ENCODE data around the gene LINGO3.

DNA sequence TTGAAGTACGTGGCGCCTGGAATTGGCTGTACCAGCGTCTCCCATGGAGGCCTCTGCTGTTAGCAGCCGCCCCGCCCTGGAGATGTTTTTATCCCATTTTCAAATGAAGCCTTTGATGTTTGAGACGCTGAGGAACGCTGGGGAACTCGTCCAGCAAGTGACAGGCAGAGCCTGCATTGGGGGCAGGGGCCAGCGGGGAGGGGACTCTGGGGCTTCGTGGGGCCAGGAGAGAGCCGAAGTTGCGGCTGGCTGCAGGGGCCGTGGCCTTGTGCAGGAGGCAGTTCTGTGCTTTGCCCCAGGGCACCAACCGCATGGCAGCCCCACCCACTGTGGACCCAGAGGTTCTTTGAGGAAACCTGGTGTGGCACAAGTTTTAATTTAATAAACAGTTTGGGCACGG is 34.0 kb upstream of the LINGO3 start:
- TF ChIP-seq, protein P1, sequence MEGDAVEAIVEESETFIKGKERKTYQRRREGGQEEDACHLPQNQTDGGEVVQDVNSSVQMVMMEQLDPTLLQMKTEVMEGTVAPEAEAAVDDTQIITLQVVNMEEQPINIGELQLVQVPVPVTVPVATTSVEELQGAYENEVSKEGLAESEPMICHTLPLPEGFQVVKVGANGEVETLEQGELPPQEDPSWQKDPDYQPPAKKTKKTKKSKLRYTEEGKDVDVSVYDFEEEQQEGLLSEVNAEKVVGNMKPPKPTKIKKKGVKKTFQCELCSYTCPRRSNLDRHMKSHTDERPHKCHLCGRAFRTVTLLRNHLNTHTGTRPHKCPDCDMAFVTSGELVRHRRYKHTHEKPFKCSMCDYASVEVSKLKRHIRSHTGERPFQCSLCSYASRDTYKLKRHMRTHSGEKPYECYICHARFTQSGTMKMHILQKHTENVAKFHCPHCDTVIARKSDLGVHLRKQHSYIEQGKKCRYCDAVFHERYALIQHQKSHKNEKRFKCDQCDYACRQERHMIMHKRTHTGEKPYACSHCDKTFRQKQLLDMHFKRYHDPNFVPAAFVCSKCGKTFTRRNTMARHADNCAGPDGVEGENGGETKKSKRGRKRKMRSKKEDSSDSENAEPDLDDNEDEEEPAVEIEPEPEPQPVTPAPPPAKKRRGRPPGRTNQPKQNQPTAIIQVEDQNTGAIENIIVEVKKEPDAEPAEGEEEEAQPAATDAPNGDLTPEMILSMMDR (optimal IDR thresholded peaks at IDR 0.05 in 1 of 3, IDR thresholded peaks at IDR 0.05 in 1 of 3, conservative IDR thresholded peaks at IDR 0.05 in 1 of 3; ENCODE audit: extremely low read depth in 1 of 3, insufficient read depth in 2 of 3, low read length in 3 of 3): no peak
- TF ChIP-seq EZH2 (IDR thresholded peaks at IDR 0.05; ENCODE audit: low read length): no peak

Measured in keratinocyte (primary cell).